SU-DHL-6 (cell line): Measurements from ENCODE around the gene SLC5A2.

Experiments
- H2AFZ ChIP-seq: fragments of 200-600 bp; sonication (generic); 2 replicates; pipeline ENCODE4 v1.6.1; 2014; ENCODE audit warnings: low read depth, mild to moderate bottlenecking, moderate library complexity, mixed read lengths, antibody characterized with exemption, low read length; ENCODE audit not compliant: severe bottlenecking
- H3F3A ChIP-seq: fragments of 200-600 bp; shearing (Covaris generic); 2 replicates; pipeline ENCODE4 v1.6.0; 2016; ENCODE audit warnings: antibody characterized with exemption, mild to moderate bottlenecking; ENCODE audit not compliant: insufficient read depth
- H3K27ac ChIP-seq: fragments of 200-600 bp; sonication (generic); 2 replicates; pipeline ENCODE4 v1.5.1; 2016; ENCODE audit warnings: low read depth, mild to moderate bottlenecking, low read length, moderate library complexity, mixed read lengths
- H3K27me3 ChIP-seq: fragments of 200-600 bp; sonication (generic), shearing (Covaris generic); 2 replicates; pipeline ENCODE4 v1.6.0; 2014; ENCODE audit warnings: mild to moderate bottlenecking, low read length
- H3K36me3 ChIP-seq: fragments of 200-600 bp; sonication (generic); 2 replicates; pipeline ENCODE4 v1.6.1; 2014; ENCODE audit warnings: mild to moderate bottlenecking, low read length, mixed read lengths
- H3K4me2 ChIP-seq: fragments of 300-600, 200-600 bp; shearing (Covaris generic), sonication (generic); 2 replicates; pipeline ENCODE4 v1.6.0; 2014; ENCODE audit warnings: low read length, low read depth, mild to moderate bottlenecking; ENCODE audit not compliant: poor library complexity, severe bottlenecking
- H3K4me3 ChIP-seq: fragments of 200-600 bp; sonication (generic); 2 replicates; pipeline ENCODE4 v1.5.1; 2014; ENCODE audit warnings: antibody characterized with exemption, low read length, mild to moderate bottlenecking, mixed read lengths; ENCODE audit not compliant: insufficient read depth, poor library complexity, severe bottlenecking
- H3K79me2 ChIP-seq: fragments of 200-600 bp; sonication (generic); 2 replicates; pipeline ENCODE4 v1.6.1; 2014; ENCODE audit warnings: mild to moderate bottlenecking, low read length, moderate library complexity; ENCODE audit not compliant: insufficient read depth
- H3K9ac ChIP-seq: fragments of 200-600 bp; sonication (generic); 2 replicates; pipeline ENCODE4 v1.7.0; 2014; ENCODE audit warnings: mild to moderate bottlenecking, low read length
- H3K9me2 ChIP-seq: fragments of 200-600 bp; sonication (generic); replicated peaks from 2 replicates; pipeline ENCODE4 v1.6.1; 2014; ENCODE audit warnings: low read length; ENCODE audit not compliant: insufficient read depth
- H3K9me3 ChIP-seq: fragments of 200-600 bp; sonication (generic); 2 replicates; pipeline ENCODE4 v1.6.1; 2014; ENCODE audit warnings: low read length, mixed read lengths; ENCODE audit not compliant: insufficient read depth
- H4K20me1 ChIP-seq: fragments of 200-600 bp; sonication (generic); 2 replicates; pipeline ENCODE4 v1.6.1; 2014; ENCODE audit warnings: low read depth, mild to moderate bottlenecking, antibody characterized with exemption, low read length, moderate library complexity, mixed read lengths
- CTCF ChIP-seq: fragments of 200-600 bp; sonication (generic); IDR thresholded peaks from one replicate; pipeline ENCODE4 v1.5.1; 2017; ENCODE audit warnings: antibody characterized with exemption, mild to moderate bottlenecking, low read length, moderate library complexity; ENCODE audit not compliant: insufficient read depth, poor library complexity, severe bottlenecking
- EZH2phosphoT487 ChIP-seq: fragments of 200-600 bp; sonication (generic), shearing (Covaris generic); conservative IDR thresholded peaks from 2 replicates; pipeline ENCODE4 v1.6.1; 2018; ENCODE audit warnings: mild to moderate bottlenecking, antibody characterized with exemption, low read length, moderate library complexity, mixed read lengths

SLC5A2 gene

GRCh38 chr16:31532120-31532519 is 49.2 kb downstream of the SLC5A2 start:
- Histone ChIP-seq H3K27ac (no peak overlapping the region), H3K27me3 (no peaks in the 10 kb centered on the region), H3K4me2 (no peak overlapping the region), H3K9me2 (no peaks in the 10 kb centered on the region), H3K4me3 (no peak overlapping the region), H3K36me3 (no peaks in the 10 kb centered on the region), H3K79me2 (no peaks in the 10 kb centered on the region), H3F3A (no peaks in the 10 kb centered on the region), H4K20me1 (no peaks in the 10 kb centered on the region), H3K9ac (no peak overlapping the region), H3K9me3 (no peaks in the 10 kb centered on the region), H2AFZ (no peak overlapping the region)
- no peak for TF ChIP-seq CTCF
- no peak for TF ChIP-seq EZH2phosphoT487

DNA sequence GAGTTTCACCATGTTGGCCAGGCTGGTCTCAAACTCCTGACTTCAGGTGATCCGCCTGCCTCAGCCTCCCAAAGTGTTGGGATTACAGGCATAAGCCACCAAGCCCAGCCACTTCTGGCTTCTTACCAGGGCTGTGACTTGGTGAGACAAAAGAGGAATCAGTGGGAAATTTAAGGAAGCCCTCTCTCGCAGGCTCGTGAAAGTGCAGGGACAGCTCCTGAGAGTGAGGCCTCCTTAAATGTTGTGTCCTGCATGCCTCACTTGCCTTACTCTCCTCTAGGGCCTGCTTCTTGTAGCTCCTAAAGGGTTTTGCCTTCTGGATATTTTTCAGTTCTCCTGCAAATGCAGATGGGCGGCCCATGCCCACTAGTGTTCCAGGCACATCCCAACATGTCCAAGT is 50.0 kb downstream of the SLC5A2 start:
- Histone ChIP-seq H3K4me2 (no peak overlapping the region), H3K27ac (no peak overlapping the region), H3K9me2 (no peaks in the 10 kb centered on the region), H3K79me2 (no peaks in the 10 kb centered on the region), H3K9me3 (no peaks in the 10 kb centered on the region), H3K27me3 (no peaks in the 10 kb centered on the region), H2AFZ (no peak overlapping the region), H3K36me3 (no peaks in the 10 kb centered on the region), H4K20me1 (no peaks in the 10 kb centered on the region), H3K4me3 (no peak overlapping the region), H3K9ac (no peak overlapping the region), H3F3A (no peaks in the 10 kb centered on the region)
- TF ChIP-seq EZH2phosphoT487 (no peak), CTCF (no peak)

DNA sequence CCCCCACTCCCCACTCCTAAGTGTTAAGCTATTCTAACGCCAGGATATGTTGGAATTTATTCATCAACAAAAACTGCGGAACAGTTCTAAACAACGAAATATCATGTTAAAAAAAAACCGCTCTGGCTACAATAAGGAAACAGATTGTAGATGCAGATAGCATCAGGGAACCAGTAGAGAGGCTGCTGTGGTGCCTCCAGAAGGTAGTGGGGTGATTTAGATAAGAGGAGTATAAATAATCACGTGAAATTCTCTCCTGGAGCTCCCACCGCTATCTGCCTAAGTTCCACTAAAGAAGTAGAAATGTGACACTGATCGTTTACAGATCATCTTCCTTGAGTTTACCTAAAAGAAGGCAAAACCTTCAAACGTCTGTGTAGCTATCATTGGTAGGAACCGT is 52.8 kb downstream of the SLC5A2 start:
- Histone ChIP-seq H3K27ac (no peak overlapping the region), H3K36me3 (no peaks in the 10 kb centered on the region), H3K9me2 (no peaks in the 10 kb centered on the region), H3K4me3 (no peak overlapping the region), H3K9me3 (no peaks in the 10 kb centered on the region), H3F3A (no peaks in the 10 kb centered on the region), H4K20me1 (no peaks in the 10 kb centered on the region), H3K4me2 (no peak overlapping the region), H3K9ac (no peak overlapping the region), H2AFZ (no peak overlapping the region), H3K79me2 (no peaks in the 10 kb centered on the region), H3K27me3 (no peaks in the 10 kb centered on the region)
- TF ChIP-seq EZH2phosphoT487 = no peak
- TF ChIP-seq CTCF = no peak
